Islet precursor cell (in vitro differentiated cells): ENCODE measurements around the gene NFATC4.
A peak's percentile ranks its signal among the peaks of the same experiment; 100 is the strongest.
"Not testable (repeated sequence)": the region's sequence is repeated elsewhere in the genome, so short reads cannot be mapped to it uniquely, and the experiment has no call there.

Experiments used
- DNase-seq: peaks from one replicate; pipeline ENCODE4 v3.0.0-alpha.2; 2018

The NFATC4 gene

GRCh38 chr14:24367514-24368211 is at the start of gene NFATC4:
TSS of gene NFATC4 (plus strand) at chr14:24368184. CDS start at chr14:24368341, 157 bp downstream.
- DNase-seq = peak; percentile 90

- peak; percentile 76 for DNase-seq
Measured at GRCh38 chr14:24321212-24321975, 46.6 kb upstream of the NFATC4 start.

GRCh38 chr14:24322672-24323071 is 45.3 kb upstream of the NFATC4 start:
- DNase-seq = no peak

DNA sequence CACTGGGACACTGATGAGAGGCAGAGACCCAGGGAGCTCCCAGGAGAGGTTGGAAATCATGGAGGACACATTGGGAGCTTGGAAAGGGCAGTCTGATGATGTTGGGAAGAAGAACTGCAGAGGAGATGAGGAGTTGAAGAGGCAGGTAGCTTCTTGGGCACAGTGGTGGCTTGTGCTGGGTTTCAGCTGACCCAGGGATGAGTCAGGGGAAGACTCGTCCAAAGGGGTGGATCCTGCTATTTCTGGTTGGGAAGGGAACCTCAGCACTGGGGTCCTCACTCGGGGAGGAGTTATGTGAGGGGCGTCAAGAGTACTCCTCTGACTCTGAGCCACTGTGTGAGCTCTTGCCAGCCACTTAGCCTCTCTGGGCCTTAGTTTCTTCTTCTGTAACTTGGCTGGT is 44.6 kb upstream of the NFATC4 start:
- no peak for DNase-seq

- DNase-seq = no peak
Measured at GRCh38 chr14:24324024-24324423, 44.0 kb upstream of the NFATC4 start.

GRCh38 chr14:24325041-24325530 is 42.9 kb upstream of the NFATC4 start:
- no peak for DNase-seq

DNA sequence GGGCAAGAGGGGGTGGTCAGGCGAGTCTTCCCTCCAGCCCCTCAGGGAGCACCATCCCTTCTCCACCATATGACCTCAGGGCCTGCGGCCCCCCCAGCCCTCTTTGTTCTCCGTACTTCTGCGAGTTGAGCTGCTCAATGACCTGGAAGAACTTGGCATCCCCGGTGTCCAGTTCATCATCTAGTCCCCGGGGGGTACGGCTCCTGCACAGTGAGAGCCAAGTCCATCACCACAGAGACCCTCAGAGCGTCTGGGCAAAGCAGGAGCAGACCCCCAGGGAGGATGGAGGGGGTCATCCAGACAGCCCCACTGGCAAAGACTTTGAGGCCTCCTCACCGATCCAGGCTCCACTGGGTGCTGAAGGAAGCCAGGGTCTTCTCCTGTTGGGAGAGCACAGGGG is 42.0 kb upstream of the NFATC4 start:
- DNase-seq = no peak

DNA sequence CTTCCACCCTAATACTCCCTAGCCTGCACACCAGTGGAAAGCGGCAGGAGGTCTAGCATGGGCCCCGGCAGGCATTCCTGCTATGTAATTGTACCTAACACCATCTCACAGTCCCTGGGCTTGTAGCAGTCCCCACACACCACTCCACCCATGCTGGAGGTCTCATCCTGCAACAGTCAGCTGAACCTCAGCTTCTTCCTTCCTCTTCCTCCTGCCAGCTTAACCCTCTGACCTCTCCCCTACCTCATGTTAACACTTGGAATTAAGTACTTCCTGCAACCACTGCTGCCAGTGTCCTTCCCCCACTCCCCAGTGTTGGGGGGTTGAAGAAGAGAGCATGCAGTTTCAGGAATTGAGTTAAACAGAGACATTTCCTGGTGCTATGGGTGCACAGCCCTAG is 40.7 kb upstream of the NFATC4 start:
- DNase-seq = no peak

- not testable (repeated sequence) for DNase-seq
Measured at GRCh38 chr14:24327914-24328313, 40.1 kb upstream of the NFATC4 start.

DNA sequence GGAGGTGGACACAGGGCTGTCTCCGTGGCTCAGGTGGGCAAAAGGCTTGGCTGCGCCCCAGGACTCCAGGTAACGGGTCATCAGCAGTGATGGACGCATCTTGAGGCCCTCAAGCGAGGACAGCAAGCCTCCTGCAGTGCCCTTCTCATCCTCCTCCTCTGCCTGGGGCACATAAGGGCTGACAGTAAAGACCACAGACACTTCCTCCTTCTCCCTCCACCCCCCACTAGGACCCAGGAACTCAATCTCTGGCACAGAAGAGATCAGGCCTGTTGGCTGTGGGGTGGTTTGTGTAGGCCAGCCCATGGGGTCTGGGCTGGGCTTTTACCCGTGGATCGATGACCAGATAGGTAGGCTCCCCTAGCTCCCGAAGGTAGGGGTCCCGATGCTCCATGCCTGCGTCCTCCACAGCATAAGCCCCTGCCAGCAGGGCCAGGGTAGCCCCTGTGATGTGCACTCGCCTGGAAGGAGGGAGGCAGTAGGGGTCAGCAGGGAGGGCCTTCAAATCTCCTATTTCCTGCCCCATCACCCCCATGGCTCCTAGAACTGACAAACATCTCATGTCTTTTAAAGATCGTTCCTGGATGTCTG is 38.8 kb upstream of the NFATC4 start:
- no peak for DNase-seq

DNA sequence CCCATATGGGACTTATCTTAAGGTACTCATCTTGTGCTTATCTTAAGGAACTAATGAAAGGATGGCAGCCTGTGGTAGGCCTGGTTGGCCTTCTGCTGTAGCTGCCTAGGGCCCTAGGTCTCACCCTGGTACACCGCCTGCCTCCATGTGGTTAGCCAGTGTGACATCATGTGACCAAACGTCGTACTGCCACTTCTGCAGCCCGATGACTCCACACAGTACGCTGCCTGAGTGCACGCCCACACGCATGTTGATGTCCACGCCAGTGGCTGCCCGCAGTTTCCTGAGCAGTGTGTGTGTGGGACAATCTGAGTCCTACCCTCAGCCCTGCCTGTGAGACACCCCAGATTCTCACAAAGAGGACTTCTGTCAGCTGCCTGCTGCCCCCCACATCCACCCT is 38.2 kb upstream of the NFATC4 start:
- DNase-seq = no peak

DNA sequence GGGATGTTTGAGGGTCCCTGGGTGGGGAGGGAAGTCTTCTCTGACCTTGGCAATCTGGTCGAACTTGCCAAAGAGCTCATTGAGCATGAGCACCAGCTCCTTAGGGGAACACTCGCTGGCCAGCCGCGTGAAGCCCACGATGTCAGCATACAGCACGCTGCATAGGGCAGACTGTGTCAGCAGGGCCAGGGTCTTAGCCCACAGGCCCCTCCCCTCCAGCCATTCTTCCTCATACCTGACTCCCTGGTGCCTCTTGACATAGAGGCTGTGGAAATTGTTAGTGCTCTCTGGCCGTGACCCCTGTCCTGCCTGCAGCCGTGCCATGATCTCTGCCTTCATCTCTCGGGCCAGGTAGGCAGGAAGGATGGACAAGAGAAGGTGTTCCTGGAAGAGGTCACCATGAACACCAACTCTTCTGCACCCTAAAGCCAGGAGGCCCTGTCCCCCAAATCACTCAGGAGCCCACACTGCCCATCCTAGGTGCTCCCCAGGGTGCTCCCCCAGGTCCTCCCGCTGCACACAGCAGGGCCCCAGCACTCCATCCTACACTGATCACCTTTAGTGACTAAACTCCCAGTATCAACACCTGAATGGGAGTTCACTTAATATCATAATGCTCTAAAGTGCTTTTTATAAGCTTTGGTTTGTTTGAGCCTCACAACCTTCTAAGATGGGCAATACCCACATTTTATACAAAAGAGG is 36.9 kb upstream of the NFATC4 start:
- DNase-seq = no peak

DNA sequence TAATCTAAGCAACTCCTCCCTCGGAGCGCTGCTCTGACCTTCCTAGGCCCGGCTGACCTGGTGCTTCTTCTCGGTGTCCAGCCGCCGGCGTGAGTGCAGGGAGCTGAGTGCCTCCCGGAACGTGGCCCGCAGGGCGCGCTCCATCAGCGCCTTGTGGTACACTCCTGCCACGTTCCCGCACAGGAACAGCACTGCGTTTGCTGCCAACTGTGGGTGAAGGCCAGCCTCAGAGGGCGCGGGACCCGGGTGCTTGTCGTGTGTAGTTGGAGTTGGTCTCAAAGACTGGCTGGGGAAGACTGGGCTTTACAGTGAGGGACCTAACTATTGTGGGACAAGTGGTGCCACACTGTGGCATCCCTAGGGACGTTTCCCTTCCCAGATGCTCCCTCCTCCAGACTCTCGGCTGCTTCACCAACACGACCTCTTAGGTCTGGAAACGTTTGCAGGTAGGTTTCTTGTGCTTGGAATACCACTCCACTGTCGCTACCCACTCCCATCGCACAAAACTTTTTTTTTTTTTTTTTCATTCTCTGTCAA is 36.2 kb upstream of the NFATC4 start:
- DNase-seq = no peak

- peak; percentile 85 for DNase-seq
Measured at GRCh38 chr14:24332268-24332993, 35.6 kb upstream of the NFATC4 start.

DNA sequence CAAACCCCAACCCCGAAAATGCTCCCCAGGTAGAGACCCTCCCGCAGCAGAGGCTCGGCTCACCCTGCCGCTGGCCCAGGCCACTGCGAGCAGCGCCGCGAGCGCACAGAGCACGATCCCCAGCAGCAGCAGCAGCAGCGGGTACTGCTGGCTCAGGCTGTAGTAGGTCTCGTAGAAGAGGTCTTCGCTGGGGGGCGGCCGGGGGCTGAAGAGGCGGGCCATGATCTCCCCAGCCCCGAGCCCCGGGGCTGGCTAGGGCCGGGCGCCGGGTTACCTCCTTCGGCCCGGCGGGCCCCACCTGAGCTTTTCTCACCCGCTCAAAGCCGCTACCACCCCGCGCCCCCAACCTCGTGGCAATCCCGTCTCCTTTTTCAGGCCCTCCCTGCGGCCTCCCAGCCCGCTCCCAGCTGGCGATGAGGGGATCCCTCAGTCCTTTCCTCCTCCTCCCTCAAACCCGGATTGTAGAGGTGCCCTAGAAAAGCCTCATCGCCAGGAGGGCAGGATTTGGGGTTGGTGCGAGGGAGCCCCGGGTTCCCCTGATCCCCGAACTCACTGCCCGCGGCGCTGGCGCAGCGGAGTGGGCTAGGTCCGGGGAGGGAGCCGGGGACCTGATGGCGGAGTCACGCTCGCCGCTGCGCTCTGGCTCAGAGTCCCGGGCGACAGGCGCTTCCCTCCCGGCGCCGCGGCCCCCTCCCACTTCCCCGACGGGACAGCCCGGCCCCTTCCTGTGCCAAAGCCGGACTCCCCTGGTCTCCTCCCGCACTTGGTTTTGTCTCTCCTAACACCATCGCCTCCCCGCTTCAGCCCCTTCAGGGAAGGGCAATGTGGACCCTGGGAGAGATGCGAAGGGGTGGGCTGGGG is 33.3 kb upstream of the NFATC4 start, which contains the start of gene ADCY4:
Gene ADCY4, minus strand, starts transcription at position 641 of the 861 bp plus-strand sequence. Its CDS starts 419 bp downstream, at position 222.
- DNase-seq = no peak

GRCh38 chr14:24335461-24336171 is 32.4 kb upstream of the NFATC4 start:
- no peak for DNase-seq

GRCh38 chr14:24337144-24337823 is 30.7 kb upstream of the NFATC4 start:
- no peak for DNase-seq

GRCh38 chr14:24337824-24338175 is 30.2 kb upstream of the NFATC4 start:
- no peak for DNase-seq

DNA sequence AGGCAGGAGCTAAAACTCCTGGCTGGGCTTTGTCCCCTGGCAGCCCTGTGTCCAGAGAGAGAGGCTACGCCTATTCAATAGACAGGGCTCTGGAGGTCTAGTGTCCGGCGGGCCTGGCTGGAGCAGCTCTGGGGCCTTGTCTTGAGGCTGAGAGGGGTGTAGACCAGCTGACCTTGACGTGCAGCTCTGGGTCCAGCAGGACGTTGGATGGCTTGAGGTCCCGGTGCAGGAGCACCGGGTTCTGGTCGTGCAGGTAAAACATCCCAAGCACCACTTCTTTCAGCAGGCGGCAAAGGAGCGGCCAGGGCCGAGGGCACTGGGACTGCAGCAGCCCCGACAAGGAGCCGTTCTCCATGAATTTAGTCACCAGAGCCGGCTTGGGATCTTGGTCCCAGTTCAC is 29.1 kb upstream of the NFATC4 start:
- DNase-seq = no peak
